ENCODE results near the gene ROBO2.
"Not testable (repeated sequence)": the region's sequence is repeated elsewhere in the genome, so short reads cannot be mapped to it uniquely, and the experiment has no call there.

Gene ROBO2

DNA sequence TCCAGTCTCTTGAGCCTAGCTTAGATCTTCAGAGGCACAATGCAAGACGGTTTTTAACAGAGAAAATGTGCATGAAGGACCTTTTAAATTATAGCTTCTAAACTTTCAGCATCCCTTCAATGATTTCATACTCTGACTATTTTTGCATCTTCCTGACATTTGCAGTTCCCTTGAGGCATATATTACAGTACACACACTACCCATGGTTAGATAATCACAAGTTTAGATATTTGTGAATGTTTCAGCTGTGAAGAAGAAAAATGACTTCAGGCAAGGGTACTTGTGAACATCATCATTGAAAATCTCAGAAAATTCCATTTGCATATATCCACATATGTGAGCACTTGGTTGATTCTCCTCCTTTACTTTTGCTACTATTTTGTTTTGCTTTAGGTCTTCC, 341.5 kb downstream of the ROBO2 start:
- TF ChIP-seq, protein P1, sequence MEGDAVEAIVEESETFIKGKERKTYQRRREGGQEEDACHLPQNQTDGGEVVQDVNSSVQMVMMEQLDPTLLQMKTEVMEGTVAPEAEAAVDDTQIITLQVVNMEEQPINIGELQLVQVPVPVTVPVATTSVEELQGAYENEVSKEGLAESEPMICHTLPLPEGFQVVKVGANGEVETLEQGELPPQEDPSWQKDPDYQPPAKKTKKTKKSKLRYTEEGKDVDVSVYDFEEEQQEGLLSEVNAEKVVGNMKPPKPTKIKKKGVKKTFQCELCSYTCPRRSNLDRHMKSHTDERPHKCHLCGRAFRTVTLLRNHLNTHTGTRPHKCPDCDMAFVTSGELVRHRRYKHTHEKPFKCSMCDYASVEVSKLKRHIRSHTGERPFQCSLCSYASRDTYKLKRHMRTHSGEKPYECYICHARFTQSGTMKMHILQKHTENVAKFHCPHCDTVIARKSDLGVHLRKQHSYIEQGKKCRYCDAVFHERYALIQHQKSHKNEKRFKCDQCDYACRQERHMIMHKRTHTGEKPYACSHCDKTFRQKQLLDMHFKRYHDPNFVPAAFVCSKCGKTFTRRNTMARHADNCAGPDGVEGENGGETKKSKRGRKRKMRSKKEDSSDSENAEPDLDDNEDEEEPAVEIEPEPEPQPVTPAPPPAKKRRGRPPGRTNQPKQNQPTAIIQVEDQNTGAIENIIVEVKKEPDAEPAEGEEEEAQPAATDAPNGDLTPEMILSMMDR (IDR thresholded peaks at IDR 0.05; ENCODE audit: insufficient read depth, low read depth, low read length, missing control alignments) = no peak
- H3K4me3 ChIP-seq (ENCODE audit: low read depth, low read length) = no peak overlapping the region
- DNase-seq (ENCODE audit: low read depth) = no peak

DNA sequence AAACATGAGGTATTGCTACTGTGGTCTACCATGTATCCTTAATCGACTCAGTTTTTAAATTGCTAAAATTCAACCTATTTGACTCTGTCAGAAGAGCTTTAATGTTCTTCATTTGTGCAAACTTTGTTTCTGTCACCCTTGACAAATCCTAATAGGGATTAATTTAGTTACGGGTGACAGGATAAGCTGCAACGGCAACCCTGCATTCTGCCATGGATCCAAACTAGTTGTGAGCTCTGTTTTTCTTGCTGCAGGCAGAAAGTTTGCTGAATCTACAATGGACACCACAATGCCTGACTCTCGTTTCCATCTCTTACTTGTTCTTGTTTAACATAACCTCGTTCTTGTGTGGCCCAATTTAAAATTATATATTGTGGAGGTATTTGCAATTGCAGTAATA, 352.3 kb downstream of the ROBO2 start:
- H3K4me3 ChIP-seq (ENCODE audit: low read depth, low read length) = no peak overlapping the region
- TF ChIP-seq, protein P1 (IDR thresholded peaks at IDR 0.05; ENCODE audit: insufficient read depth, low read depth, low read length, missing control alignments) = no peak
- DNase-seq (ENCODE audit: low read depth) = no peak

DNA sequence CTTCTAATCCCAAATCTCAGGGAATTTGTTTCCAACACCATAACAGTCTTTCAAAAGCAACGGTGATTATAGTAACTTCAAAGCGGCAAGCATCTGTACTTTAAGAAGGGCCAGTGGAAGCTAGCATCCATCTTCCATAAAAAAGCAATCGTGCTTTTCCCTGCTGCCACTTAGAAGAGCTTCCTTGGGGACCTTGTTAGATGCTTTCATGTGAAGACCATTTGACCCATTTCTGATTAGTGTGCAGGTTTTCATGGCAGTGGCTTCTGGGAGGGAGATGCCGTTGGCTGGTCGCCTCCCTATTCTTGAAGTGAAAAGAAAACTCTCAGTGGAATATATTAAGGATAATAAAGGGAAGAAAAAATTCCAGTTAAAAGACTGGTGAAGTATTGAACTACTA, 354.1 kb downstream of the ROBO2 start:
- TF ChIP-seq, protein P1 (IDR thresholded peaks at IDR 0.05; ENCODE audit: insufficient read depth, low read depth, low read length, missing control alignments) = no peak
- no peak for DNase-seq (ENCODE audit: low read depth)
- no peak overlapping the region for H3K4me3 ChIP-seq (ENCODE audit: low read depth, low read length)

DNA sequence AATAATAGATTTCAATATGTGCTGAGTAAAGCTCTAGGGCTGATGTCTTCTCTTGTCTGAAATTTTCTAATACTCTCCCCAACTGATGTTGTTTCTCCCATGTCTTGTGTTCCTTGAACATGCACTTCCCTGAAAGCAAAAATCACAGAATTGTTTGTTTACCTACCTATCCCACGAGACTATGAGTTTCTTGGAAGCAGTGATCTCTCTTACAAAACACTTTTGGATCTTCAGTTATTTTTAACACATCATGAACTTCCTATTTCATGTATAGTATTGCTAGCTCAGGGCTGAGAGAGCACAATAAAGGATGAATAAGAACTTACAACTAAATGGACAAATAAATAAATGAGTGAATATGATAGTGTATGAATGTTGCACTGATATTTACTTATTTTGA, 365.0 kb downstream of the ROBO2 start:
- TF ChIP-seq, protein P1 (IDR thresholded peaks at IDR 0.05; ENCODE audit: insufficient read depth, low read depth, low read length, missing control alignments) = no peak
- H3K4me3 ChIP-seq (ENCODE audit: low read depth, low read length) = no peak overlapping the region
- DNase-seq (ENCODE audit: low read depth) = no peak

DNA sequence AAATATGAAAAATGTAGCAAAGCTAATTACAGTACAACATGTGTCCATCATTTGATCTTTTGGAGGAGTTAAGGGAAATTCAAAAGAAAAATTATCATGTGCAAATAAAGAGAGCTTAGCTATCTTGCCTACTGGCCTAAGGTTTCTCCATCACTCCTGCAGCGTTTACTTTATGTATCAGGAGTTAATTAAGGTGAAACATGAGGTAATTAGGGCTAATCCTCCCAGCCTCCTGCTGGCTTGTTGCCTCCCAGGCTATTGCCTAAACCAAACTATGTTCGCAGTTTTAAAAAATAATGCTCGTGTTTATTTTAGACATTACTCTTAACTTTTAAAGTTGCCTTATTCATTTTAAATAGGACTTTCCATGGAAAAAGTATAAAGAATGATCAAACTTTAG, 367.5 kb downstream of the ROBO2 start:
- TF ChIP-seq, protein P1 (IDR thresholded peaks at IDR 0.05; ENCODE audit: insufficient read depth, low read depth, low read length, missing control alignments) = no peak
- H3K4me3 ChIP-seq (ENCODE audit: low read depth, low read length) = no peak overlapping the region
- no peak for DNase-seq (ENCODE audit: low read depth)

DNA sequence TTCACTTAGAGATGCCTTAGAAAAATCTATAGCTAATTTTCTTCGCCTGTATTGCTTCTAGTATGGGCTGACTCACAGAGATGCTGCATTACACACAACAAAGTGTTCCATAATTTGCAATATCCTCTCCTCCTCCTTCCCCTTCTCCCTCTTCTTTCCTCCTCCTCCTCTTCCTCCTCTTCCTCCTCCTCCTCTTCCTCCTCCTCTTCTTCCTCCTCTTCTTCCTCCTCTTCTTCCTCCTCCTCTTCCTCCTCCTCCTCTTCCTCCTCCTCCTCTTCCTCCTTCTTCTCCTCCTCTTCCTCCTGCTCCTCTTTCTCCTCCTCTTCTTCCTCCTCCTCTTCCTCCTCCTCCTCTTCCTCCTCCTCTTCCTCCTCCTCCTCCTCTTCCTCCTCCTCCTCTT, 370.4 kb downstream of the ROBO2 start:
- DNase-seq (ENCODE audit: low read depth) = not testable (repeated sequence)

DNA sequence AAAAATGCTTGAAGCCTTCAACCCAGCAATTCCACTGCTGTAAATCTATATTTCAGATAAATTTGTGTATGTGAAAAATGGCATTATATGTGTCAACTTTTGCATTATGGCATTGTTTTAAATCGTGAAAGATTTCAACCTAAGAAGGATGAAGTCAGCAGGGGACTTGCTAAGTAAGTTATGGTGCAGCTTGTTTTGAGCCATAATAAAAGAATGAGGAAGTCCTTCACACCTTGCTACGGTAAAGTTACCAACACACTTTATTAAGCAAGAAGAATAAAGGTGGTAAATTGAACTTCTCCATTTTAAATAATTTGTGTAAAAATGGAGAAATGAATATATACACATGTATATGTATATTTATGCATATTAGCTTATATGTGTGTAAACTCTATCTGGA, 371.4 kb downstream of the ROBO2 start:
- DNase-seq (ENCODE audit: low read depth) = no peak
- H3K4me3 ChIP-seq (ENCODE audit: low read depth, low read length) = no peak overlapping the region
- TF ChIP-seq, protein P1 (IDR thresholded peaks at IDR 0.05; ENCODE audit: insufficient read depth, low read depth, low read length, missing control alignments) = no peak

More for the DNA sequence above, 370.4 kb downstream of the ROBO2 start:
- not testable (repeated sequence) for H3K4me3 ChIP-seq (ENCODE audit: low read depth, low read length)

Data from GM12865 (cell line).